Measurements from ENCODE around the gene AMD1. TPM values are rescaled to one million over a fixed set of nuclear protein-coding genes. Genes with fewer than 3 reads are reported as not detected.

Gene AMD1
- total and polyA plus RNA-seq, 10 of the 15 experiments (the other 5 are each of a cell fraction or from before 2014, with no cell fraction given) = 58.2 to 116 (median 79.3) TPM

- TF ChIP-seq ZBTB4 (CRISPR knock-in tag; IDR thresholded peaks at IDR 0.05) = no peak
- peak; percentile 54; the same call in 1 of the 2 replicates for TF ChIP-seq TBL1XR1 (IDR thresholded peaks at IDR 0.05; ENCODE audit: low read depth, low read length)
- no peak for TF ChIP-seq CBX3 (IDR thresholded peaks at IDR 0.05; ENCODE audit: borderline replicate concordance, low read depth)
- TF ChIP-seq ZBED1 (IDR thresholded peaks at IDR 0.05; ENCODE audit: borderline replicate concordance) = peak; percentile 72; the same call in 1 of the 2 replicates
- peak; percentile 53 for TF ChIP-seq IKZF1 (conservative IDR thresholded peaks at IDR 0.05)
- TF ChIP-seq NR2C2 (IDR thresholded peaks at IDR 0.05; ENCODE audit: borderline replicate concordance, control insufficient read depth, insufficient read length, low read depth) = no peak
- peak; percentile 91; the same call in 1 of the 2 replicates for TF ChIP-seq ZSCAN29 (IDR thresholded peaks at IDR 0.05)
- no peak; the same call in 1 of the 2 replicates for TF ChIP-seq ZNF24 (IDR thresholded peaks at IDR 0.05)
- no peak for TF ChIP-seq SUPT20H (IDR thresholded peaks at IDR 0.05; ENCODE audit: borderline replicate concordance, control insufficient read depth, low read depth, low read length)
- TF ChIP-seq SMAD5 (IDR thresholded peaks at IDR 0.05; ENCODE audit: low read depth) = no peak
- TF ChIP-seq BHLHE40 (IDR thresholded peaks at IDR 0.05; ENCODE audit: borderline replicate concordance in 1 of 2, low read depth in 2 of 2, low read length in 1 of 2) = peak in 1 of 2 experiments; percentile 49; a peak in 1 of 4 replicates
- TF ChIP-seq CHD4 (IDR thresholded peaks at IDR 0.05) = no peak
- peak; percentile 55; the same call in 1 of the 2 replicates for TF ChIP-seq ATF2 (IDR thresholded peaks at IDR 0.05; ENCODE audit: low read length)
- TF ChIP-seq SP1 (IDR thresholded peaks at IDR 0.05; ENCODE audit: low read depth, low read length) = no peak
- no peak for TF ChIP-seq MYB (IDR thresholded peaks at IDR 0.05; ENCODE audit: borderline replicate concordance, low read depth, low read length)
- TF ChIP-seq PRDM15 (CRISPR knock-in tag; IDR thresholded peaks at IDR 0.05) = no peak
- TF ChIP-seq BCL3 (IDR thresholded peaks at IDR 0.05; ENCODE audit: borderline replicate concordance, insufficient read depth, low read depth, low read length, poor library complexity, severe bottlenecking) = no peak
- no peak for TF ChIP-seq RAD51 (IDR thresholded peaks at IDR 0.05)
- TF ChIP-seq PBX3 (IDR thresholded peaks at IDR 0.05; ENCODE audit: insufficient replicate concordance, low read depth, low read length) = no peak
Observed at GRCh38 chr6:110874880-110875547, 429 bp downstream of the AMD1 start (continued).

Data from GM12878 (cell line).